Caki2 (cell line): ENCODE measurements around the gene PLXNC1. TPM values are rescaled to one million over a fixed set of nuclear protein-coding genes. Genes with fewer than 3 reads are reported as not detected.

Source experiments
- DNase-seq: peaks from one replicate; pipeline ENCODE4 v3.0.0-alpha.2; 2015; ENCODE audit warnings: low read depth
- in situ Hi-C: cut with HindIII; loops from 2 replicates; pipeline ENCODE4 v1.10.0; 2016; ENCODE audit warnings: low sequenced_read_pairs, low pct_unique_long_range_greater_than_20kb, mixed read lengths
- total RNA-seq: library from RNA; depleted of rRNA; stranded (reverse); fragments of >200 nt; shearing (Covaris generic); gene quantifications from 2 replicates; pipeline ENCODE4 v1.2.3, GENCODE V29; 2014; ENCODE audit warnings: low replicate concordance

PLXNC1 gene
- total RNA-seq, 1 experiment from 2014 or later: 0.10 TPM

DNA sequence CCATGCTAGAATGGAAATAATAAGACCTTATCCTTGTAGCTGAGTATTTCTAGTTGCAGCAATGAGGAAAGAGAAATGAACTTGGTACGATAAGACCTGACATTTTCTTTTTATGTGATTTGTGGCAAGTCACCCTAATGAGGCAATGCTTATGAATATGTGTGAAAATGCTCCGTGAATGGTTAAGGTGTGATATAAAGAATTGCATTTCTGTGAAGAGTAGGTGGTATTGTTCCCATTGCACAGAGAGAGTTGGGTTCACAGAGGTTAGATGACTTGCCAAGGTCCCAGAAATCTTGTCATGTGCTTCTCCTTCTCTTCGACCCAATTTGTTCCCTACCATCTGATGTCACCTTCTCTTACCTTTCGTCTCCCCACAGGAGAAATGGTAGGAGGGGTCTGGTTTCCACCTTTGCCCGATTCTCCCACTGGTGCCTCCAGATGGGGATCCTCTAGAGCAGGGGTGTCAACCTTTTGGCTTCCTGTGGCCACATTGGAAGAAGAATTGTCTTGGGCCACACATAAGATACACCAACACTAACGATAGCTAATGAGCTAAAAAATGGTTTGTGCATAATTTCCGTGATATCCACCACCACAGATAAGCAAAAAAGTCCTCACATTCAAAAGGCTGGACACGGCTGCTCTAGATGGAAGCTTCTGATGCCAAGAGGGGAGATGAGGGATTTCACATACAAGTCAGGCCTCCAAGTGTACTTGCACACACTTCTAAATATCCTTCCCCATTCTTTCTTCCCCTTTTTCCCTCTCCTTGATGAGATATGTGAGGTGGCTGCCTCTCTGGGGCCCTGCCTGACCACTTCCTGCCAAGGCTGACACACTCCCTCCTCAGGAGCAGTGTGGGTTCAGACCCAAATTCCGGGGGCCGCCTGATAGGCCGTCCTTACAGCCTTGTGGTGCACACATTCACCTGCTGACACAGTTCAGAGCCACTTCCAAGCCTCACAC is 96.1 kb downstream of the PLXNC1 start:
- DNase-seq: no peak
- in situ Hi-C loops: no loop called here

DNA sequence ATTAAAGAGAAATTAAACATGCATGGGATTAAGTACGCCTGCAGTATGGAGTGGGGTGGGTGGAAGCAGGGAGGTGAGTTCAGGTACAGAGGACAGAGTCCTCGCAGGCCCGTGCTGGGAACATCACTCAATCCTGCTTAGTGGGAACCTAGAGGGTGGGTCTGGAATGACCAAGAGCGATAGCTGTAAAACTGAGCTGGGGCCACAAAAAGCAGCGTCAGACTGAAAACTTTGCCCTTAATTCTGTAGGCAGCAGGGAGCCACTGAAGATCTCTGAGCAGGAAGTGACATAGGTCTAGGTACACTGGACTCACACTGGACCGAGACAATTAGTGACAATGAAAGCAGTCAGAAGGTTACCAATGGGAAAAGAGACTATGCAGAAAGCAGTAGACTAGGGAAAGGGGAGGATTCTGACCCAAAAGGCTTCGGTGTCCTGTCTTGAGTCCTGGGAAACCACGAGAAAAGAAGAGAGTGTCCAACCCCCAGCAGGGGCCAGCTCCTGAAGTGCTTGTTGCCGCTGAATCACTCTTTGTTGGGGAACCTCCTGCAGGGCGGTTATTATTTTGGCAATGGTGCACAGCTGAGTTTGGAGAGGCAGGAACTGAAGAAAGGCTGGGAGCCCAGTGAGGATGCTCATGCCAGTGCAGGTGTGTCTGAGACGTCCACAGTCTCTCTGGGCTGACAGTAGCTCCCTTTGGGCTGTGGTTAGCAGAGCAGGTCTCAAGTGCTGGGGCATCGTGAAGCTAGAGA is 97.4 kb downstream of the PLXNC1 start:
- in situ Hi-C loops: no loop called here
- DNase-seq: no peak

DNA sequence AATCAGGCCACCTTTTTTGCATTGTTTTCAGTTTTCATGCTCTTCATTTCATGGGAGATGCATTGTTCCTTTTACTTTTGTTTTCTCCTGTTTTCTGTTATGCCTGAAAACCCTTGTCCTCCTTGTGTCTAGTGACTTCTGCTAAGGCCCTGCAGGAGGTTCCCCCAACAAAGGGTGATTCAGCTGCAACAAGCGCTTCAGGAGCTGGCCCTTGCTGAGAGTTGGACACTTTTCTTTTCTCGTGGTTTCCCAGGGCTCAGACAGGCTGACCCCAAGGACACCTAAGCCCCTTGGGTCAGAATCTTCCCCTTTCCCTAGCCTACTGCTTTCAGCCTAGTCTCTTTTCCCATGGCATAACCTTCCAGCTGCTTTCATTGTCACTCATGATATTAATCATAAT is 98.9 kb downstream of the PLXNC1 start:
- in situ Hi-C loops: no loop called here
- no peak for DNase-seq

DNA sequence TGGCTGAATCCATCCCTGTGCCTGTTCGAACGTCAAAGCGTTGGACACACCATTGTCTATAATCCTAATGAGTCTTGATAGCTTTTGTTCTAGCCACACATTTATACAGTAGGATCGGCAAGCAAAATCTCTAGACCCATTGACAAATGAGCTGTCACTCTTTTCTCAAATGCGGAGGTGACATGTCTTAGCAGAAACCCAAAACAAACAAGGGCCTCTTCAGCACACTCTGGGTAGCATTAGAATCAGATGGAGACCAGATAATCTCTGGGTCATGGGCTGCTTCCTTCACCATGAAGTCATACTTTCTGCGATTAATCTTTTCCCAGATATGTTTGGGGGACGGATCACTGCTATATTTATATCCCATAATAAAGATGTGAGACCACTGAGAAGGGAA is 100.2 kb downstream of the PLXNC1 start:
- no peak for DNase-seq
- in situ Hi-C loops: no loop called here

DNA sequence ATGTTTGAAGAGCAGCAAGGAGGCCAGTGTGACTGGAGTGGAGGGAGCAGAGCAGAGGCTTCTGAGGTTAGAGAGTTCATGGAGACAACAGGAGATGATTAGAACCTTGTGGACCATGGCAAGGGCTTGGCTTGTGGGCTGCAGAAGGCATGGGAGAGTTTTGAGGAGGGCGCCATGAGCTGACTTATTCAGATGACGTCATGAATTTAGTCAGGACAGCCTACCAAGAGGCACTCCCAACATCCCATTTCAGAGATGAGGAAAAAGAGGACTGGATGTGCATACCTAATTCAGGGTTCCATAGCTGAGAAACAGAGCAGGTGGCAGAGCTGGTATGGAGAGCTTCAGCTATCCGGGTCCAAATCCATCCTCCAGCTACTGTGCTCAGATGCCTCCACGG is 101.8 kb downstream of the PLXNC1 start:
- in situ Hi-C loops: no loop called here
- no peak for DNase-seq

DNA sequence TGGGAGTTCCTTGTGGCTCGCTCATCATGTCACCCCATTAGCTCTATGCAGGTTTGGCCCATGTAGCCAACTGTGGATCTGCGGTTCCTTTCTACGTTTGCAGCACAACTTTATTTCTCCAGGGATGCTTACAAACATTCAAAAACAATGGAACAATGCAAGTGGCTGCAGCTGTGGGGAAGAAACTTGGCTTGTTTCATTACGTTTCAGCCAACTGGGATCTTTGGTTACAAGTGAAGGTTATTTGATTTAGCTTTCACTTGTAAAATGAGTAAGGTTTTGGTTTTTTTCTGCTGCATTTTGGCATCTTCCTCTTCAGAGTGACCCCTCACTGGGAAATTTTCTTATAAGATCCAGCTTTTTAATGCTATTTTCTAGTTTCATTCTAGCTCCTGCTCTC is 105.9 kb downstream of the PLXNC1 start:
- in situ Hi-C loops: no loop called here

DNA sequence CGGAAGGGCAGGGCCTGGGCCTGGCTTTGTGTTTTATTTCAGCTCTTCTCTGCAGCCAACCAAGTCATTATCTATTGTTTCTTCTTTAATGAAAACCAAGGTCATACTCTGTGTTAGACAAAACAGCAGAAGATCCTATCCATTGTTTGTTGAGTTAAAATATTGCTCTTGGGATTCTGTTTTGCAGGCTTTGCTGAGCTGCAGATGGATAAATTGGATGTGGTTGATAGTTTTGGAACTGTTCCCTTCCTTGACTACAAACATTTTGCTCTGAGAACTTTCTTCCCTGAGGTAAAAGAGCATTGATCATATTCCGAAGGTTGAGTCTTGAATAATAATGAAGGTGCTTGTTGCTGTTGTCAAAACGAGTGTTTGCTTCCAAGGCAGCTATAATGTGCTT is 106.6 kb downstream of the PLXNC1 start:
- no peak for DNase-seq
- in situ Hi-C loops: no loop called here

More for the DNA sequence above, 105.9 kb downstream of the PLXNC1 start:
- no peak for DNase-seq

DNA sequence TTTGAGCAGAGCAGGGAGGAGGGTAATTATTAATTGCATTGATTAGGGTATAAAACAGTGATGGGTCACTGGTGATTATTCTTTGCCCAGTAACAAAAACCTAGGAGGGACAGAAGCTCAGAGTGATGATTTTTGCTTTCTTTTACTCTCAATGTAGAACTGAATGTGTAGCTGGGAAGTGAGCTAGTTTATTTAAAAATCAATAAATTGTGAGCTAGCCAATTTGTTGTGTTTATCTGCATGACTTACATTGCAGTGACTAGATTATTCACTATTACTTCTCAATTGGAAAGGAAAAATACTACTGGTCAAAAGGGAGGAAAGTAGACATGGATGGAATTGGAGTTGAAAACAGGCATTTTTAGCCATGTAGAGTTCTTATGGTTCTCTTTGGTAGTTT is 107.1 kb downstream of the PLXNC1 start:
- in situ Hi-C loops: no loop called here
- DNase-seq: no peak

DNA sequence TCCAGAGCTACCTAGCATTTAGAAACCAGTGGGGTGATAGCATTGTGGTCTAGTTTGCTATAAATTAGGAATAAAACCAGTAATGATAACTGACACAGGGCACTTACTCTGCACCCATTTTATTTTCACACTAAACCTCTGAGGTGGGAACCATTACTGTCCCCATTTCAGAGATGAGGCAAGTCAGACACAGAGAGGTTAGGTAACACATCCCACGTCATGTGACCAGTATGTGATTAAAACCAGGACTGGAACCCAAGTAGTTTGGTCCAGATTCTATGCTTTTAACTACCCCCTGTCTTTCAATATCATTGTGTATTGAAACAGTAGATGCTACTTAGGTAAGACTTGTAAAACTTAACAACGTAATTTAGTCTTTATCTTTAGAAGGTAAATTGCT is 110.2 kb downstream of the PLXNC1 start:
- in situ Hi-C loops: no loop called here
- DNase-seq: no peak

DNA sequence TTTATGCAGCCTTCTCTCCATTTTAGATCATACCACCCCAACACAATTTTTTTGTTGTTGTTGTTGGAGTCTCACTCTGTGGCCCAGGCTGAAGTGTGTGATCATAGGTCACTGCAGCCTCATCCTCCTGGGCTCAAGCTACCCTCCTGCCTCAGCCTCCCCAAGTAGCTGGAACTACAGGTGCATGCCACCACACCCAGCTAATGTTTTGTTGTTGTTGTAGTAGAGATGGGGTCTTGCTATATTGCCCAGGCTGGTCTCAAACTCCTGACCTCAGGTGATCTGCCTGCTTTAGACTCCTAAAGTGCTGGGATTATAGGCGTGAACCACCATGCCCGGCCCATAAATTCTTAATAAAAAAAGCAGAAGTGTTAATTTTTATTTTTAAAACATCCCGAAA is 111.6 kb downstream of the PLXNC1 start:
- no peak for DNase-seq
- in situ Hi-C loops: no loop called here

DNA sequence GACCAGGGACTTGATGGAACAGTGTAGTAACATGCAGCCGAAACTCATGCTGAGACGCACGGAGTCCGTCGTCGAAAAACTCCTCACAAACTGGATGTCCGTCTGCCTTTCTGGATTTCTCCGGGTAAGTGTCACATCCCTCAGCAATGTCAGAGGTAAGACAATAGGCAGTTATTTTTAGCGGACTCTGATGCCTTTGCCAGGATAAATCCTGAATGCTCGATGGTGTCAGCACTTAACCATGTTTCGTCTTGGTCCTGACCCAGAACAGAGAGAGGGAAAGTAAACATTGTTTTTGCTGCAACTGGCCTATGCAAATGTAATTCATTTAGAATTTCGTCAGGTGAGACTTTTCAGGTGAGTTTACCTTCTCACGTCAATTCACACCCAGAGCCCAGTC is 112.3 kb downstream of the PLXNC1 start:
- in situ Hi-C loops: no loop called here
- DNase-seq: no peak

DNA sequence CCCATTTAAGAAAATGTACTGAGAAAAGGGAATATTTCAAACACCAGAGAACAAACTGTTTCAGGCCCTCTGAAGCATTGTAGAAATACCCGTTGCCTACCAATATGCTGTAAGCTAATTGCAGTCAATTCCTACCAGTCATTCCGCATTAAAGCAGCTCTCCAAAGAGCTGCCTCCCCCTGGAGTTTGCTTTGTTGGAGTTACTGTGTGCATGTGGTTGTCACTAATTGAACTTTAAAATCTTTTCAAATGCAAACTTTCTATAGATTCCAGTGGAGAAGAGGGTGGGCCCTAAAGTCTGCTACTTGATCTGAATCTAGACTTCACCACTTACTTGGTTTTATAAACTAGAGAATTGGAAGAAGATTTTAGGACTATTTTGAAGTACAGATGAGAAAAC is 112.7 kb downstream of the PLXNC1 start:
- no peak for DNase-seq
- in situ Hi-C loops: no loop called here

DNA sequence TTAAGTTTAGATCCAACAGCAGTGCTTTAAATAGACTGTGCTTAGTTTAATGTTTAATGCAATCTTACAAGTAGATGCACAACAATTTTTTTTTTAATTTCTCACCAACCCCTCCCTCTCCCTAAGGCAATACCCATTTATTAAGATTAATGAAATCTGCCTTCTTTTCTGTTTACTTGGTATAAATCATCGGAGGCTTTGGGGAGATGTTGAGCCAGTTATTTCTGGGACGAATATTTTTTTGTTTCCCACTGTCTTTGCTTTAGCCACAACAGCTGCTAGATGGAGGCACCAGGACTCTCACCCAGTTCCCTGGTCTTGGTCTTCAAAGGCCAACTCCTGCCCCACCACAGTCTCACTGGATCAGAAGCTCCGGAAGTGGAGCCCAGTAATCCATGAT is 113.4 kb downstream of the PLXNC1 start:
- in situ Hi-C loops: no loop called here
- no peak for DNase-seq

DNA sequence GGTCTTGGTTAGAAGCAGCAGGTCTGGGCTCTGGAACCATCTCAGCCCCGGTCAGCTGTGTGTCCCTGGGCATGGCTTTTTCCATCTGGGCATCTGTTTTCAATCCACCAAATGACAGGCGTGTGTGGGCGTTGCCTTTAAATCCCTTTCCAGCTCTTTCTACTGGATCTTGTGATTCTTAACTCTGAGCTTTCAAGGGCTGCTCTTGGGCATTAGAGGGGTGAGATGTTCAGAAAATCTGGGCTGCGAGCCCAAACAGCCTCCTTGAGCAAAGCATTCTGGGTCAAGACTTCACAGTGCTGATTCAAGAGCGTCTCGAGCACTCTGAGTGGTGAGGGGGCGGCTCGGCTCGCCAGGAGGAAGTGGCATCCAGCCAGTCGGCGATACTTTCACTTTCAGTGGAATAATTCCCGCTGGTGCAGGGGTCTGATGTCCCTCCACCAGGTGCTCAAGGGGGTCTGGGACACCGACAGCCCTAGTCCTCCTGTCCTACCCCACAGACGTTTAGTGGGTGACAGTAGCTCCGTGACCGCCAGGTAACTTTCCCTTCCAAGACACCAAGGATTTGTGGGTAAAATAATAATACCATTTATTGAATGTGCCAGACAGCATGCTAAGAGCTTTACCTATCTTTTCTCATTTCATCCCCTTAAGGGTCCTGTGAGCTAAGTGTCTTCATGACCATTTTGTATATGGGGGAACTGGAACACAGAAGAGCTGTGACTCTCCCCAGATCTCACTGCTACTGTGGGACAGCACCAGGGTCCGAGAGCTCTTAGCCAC is 114.0 kb downstream of the PLXNC1 start:
- peak; percentile 33 for DNase-seq
- in situ Hi-C loops: no loop called here

DNA sequence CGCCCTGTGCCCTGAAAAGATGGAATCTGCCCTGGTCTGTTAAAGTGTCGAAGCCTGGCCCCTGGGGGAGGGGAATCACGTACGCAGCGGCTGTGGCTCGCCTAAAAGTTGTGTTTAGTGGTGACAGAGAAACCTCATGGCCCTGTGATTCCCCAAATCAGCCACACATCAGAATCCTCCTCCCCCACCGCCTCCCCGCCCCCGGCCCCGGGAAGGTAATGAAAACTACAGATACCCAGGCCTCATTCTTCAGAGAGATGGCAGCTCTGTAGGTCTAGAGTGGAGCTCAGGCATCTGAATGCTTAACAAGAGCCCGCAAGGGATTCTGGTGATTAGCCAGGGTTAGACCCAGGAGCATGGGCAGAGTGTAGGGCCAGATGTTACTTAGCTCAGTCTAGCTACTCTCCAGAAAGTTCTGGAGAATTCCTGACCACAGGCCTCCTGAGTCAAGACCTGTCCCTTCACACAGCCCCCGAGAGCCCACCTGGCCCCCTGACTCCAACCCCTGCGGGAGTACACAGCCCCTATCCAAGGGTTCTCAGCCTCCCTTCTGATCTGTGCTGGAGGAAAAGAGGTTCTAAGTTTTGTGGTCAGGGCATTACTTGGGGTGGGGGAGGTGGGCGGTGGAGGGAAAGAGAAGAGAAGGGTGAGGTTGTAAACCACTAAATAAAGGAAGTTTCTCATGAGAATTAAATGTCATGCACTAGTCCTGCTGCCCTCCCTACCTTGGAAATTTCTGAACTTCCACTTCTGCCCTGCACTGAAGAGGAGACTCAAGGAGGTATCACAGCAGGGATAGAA is 114.8 kb downstream of the PLXNC1 start:
- DNase-seq: no peak
- in situ Hi-C loops: no loop called here

DNA sequence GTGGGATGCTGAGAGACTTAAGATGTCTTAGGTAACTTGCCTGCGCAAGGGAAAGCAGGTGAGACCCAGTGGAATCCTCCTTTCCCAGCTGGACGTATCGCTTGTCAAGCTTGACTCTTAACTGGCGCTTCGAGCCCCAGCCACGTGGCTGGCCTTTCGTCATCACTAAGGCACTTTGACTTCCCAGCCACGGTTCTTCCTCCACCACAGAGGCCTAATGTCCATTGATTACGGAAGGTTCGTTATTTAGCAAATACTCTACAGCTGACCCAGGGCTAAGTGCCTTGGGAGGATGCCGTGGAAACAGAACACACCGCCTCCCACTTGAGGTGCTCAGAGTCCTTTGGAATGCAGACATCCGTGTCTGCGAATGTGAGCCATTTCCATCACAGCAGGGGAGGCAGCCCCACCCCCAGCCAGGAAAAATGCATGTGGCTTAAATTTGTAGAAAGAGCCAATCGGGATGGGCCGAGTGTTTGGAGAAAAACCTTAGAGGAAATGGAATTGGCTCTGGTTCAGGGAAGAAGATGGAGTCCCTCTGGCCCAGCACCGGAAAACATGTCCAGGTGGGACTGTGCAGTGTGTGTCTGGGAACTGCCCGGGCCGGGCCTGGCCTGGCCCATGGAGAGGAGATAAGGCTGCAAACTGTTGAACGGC is 115.7 kb downstream of the PLXNC1 start:
- no peak for DNase-seq
- in situ Hi-C loops: no loop called here

DNA sequence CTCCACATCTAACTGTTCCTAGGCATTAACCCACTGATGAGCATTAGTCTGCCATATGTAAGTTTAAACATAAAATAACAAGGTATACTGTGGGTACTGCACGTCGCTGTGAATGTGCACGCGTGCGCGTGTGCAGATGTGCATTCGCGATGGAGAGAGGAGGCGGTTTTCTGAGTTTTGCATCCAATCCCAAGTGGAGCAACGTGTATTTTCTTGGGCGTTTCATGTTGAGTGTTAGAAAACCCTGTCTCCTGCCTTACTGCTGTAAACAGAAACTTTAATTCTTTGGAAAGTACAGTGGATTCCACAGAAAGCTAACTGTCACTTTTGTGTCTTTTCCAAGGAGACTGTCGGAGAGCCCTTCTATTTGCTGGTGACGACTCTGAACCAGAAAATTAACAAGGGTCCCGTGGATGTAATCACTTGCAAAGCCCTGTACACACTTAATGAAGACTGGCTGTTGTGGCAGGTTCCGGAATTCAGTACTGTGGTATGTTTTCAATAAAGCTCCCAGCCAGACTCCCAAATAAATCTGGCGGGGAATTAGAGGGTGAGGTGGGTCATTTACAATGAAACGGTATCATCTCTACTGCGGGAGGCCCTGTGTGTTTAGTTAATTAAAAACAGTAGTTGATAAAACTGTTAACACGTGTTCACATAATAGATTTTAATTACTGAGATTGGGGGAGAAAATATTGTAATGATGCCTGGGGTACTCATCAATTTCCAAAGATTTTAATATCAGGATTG is 116.5 kb downstream of the PLXNC1 start:
- in situ Hi-C loops: no loop called here
- DNase-seq: no peak
